ENCODE data around the gene ZNF544. TPM values are rescaled to one million over a fixed set of nuclear protein-coding genes. Genes with fewer than 3 reads are reported as not detected.

Gene ZNF544
- total RNA-seq, 1 experiment from 2014 or later = 63.8 TPM

GRCh38 chr19:58304255-58304654 is 75.5 kb downstream of the ZNF544 start (continued):
- no peak for TF ChIP-seq ARID4B (CRISPR knock-in tag; IDR thresholded peaks at IDR 0.05; ENCODE audit: borderline replicate concordance)
- TF ChIP-seq ZNF416 (CRISPR knock-in tag; IDR thresholded peaks at IDR 0.05) = no peak
- TF ChIP-seq OVOL2 (CRISPR knock-in tag; IDR thresholded peaks at IDR 0.05; ENCODE audit: borderline replicate concordance) = no peak
- TF ChIP-seq PRDM15 (CRISPR knock-in tag; IDR thresholded peaks at IDR 0.05) = no peak
- no peak for TF ChIP-seq FOXK1 (CRISPR knock-in tag; IDR thresholded peaks at IDR 0.05)
- no peak for TF ChIP-seq E2F5 (CRISPR knock-in tag; IDR thresholded peaks at IDR 0.05)
- TF ChIP-seq NR2C2 (CRISPR knock-in tag; IDR thresholded peaks at IDR 0.05) = no peak

- peaks cover 17% of the 10 kb centered on the region for H3K4me1 Mint-ChIP-seq
- ChIA-PET POLR2A (interaction anchor here (1.0 kb wide), 1 partner anchor 26 kb away, joined by 3 read pairs; the partner anchor contains the start of gene ZNF8), CTCF (interaction anchor here (0.5 to 0.8 kb wide), 3 partner anchors 35 to 294 kb away, joined by 4 to 8 read pairs (median 6); no protein-coding TSS in a partner anchor)
- H3K27ac Mint-ChIP-seq = peak overlapping the region; percentile 96
- DNase-seq (ENCODE audit: low spot score) (no peak), ATAC-seq (peak; percentile 31)
- H3K36me3 Mint-ChIP-seq = peaks cover 44% of the 10 kb centered on the region
- H3K4me3 Mint-ChIP-seq = peak overlapping the region; percentile 100
- no peaks in the 10 kb centered on the region for H3K27me3 Mint-ChIP-seq (ENCODE audit: low read depth)
- H3K9me3 Mint-ChIP-seq = no peaks in the 10 kb centered on the region
- TF ChIP-seq NR1H2 (CRISPR knock-in tag; IDR thresholded peaks at IDR 0.05) (no peak), OVOL2 (CRISPR knock-in tag; IDR thresholded peaks at IDR 0.05; ENCODE audit: borderline replicate concordance) (no peak), ZNF512 (CRISPR knock-in tag; IDR thresholded peaks at IDR 0.05; ENCODE audit: borderline replicate concordance) (no peak), SMAD4 (CRISPR knock-in tag; IDR thresholded peaks at IDR 0.05) (no peak), PREB (CRISPR knock-in tag; IDR thresholded peaks at IDR 0.05; ENCODE audit: borderline replicate concordance) (no peak), ATF2 (CRISPR knock-in tag; IDR thresholded peaks at IDR 0.05; ENCODE audit: borderline replicate concordance, low read depth) (no peak), ATF3 (CRISPR knock-in tag; conservative IDR thresholded peaks at IDR 0.05) (no peak), EMX1 (CRISPR knock-in tag; IDR thresholded peaks at IDR 0.05) (no peak), ETV6 (CRISPR knock-in tag; IDR thresholded peaks at IDR 0.05) (no peak), MAX (CRISPR knock-in tag; IDR thresholded peaks at IDR 0.05) (no peak)
Observed at GRCh38 chr19:58304748-58305064, 76.0 kb downstream of the ZNF544 start.

All from WTC11 (cell line).